ENCODE data around the gene CPLX1.

CPLX1 gene

DNA sequence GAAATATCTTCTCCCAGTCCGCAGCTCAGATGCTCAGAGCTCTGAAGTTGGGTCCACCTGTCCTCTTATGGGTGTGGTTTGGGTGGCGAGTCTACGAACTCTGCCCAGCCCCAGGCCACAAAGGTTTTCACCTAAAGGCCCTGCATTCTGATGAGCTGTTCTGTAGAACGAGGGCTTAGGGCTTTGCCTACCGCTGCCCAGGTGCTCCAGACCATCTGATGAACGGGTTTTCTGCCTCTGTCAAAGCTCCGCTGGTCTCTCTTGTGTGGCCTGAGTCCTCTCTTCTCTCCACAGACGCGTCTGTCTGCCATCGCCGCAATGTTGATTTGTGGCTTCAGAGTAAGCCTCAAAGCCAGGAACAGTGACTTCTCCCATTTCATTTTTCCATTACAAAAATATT is 28.4 kb upstream of the CPLX1 start:
- DNase-seq = no peak

DNA sequence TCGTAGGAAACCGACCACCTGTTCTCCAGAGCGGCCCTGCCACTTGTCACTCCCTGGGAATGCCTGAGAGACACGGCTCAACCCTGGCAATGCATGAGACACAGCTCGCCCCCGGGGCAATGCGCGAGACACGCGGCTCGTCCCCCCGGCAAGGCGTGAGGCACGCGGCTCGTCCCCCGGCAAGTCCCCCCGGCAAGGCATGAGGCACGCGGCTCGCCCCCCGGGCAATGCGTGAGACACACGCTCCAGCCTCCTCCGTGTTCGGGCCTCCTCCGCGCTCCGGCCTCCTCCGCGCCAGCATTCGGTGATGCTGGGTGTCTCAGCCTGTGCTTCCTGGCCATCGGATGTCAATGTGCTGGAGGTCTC is 27.5 kb upstream of the CPLX1 start:
- DNase-seq = no peak

DNA sequence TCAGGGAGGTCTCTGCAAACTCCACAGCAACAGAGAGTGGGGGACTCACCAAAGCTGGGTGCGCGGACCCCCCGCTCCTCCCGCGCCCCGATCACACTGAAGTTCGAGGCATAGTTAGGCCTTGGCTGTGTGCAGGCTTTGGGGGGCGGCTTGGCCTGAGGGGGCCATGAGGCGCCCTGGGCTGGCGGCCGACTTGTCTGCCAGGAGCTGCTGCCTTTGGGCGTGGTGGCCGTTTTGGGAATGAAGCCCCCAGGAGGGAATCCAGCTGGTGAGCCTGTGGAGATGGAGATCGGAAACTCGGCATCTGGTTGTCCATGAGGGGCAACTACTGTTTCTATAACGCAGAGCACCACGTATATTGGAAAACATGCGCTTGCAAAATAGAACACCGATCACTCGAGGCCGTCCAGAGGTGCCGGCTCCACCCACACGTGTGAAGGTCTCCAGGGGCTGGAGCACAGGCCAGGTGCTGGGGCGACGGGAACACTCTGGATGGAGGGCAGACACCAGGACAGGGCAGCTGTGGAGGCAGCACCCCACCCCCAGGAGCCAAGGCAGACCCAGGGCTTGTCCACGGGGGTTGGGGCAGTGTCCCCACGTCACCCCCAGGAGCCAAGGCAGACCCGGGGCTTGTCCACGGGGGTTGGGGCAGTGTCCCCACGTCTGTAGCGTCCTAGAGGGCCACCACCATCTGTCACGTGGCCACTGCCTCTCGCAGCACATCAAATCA is 25.9 kb upstream of the CPLX1 start:
- DNase-seq = no peak

DNA sequence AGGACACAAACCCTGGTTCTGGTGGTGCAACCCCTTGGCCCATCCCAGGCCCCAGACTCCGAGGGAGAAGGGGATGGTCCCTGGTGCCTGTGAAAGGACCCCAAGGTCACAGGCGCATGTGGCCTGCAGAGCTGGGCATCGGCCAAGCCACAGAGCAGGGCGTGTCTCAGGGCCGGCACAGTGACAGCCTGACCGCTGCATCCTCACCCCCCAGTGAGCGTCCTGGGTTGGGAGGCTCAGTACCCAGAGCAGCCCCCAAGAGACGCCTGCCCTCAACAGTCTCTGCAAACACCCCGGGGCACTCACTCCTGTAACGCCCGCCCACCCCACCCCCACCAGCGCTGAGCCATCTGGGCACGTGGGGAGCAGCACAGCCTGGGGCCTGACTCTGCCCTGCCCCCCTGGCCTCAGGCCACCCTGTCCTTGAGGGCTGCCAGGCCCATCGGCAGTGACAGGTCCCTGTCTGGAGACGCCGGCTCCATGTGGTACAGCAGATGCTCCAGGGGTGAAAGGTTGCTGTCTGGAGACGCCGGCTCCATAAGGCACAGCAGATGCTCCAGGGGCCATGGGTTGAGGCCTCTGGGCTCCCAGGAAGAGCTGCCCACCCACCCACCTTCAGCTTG is 24.5 kb upstream of the CPLX1 start:
- DNase-seq = no peak

DNA sequence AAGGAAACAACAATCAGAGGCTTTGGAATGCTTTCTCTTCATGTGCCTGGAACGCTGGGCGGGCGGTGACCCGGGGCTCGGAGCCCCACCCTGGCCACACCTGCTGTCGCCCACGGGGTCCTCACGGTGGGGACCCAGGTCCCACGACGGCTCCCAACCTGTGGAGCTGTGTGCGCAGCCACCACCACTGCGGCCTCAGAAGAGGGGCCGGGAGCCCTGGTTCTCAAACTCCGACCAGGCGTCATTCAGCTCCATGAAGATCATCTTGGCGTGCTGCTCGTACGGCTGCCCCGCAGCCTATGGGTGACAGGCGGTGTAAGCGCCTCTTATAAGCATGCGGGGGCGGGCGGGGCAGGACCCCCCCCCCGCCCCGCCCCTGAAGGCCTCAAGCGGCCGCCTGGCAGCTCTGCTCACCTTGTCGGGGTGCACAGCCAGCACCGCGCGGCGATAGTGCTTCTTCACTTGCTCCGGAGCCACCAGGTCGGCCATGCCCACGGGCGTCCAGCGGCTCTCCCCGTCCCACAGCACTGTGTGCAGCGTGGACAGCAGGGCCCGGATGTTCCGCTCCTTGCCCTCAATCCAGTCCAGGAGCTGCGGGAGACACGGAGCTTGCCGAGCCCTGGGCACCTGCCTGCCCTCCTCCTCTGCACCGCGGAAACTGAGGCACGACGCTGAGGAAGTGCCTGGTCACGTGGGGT is 23.7 kb upstream of the CPLX1 start:
- no peak for DNase-seq

DNA sequence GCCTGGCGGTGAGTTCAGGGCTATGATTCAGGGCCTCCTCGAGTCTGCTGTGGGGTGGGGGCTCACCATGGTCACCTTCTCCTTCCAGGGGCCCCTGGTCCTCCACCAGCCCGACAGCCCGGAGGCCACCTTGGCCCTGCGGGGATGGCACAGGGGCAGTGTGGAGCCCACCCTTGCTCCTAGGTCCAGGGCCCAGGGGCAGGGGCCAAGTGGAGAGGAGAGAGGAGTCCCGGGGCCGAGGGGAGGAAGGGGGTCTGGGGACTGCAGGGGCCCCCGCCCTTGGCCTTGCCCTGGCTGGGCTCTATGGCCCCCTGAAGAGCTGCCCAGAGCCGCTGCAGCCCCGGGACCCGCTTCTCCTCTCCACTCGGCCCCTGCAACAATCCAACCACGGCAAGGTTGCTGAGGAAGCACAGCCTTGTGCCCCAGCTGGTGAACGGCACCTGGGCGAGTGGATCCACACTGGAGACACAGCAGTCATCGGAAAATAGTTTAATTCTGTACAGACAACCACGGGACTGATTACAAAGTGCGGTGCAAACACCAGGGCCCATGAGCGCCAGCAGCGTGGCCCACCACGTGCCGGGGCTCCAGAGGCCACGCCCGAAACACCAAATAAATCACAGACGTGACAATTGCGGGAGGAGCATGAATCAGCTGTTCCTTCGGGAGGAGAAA is 23.0 kb upstream of the CPLX1 start:
- DNase-seq = no peak

DNA sequence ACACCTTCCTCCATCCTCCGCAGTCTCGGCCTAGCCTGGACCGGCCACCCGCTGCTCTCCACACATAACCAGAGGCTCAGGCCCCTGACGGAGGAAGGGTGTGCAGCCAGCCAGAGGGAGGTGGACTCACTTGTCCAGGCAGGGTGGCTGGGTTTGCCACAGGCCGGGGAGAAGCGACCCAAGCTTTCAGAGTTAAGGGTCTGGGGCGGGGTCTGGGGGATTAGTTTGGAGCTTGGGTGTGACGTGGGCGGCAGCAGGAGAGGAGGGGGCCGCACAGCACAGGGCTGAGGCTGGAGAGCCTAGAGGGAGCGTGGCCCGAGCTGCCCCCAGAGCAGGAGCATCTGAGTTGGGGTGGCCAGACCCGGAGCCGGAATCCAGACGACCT is 22.4 kb upstream of the CPLX1 start:
- DNase-seq = no peak

DNA sequence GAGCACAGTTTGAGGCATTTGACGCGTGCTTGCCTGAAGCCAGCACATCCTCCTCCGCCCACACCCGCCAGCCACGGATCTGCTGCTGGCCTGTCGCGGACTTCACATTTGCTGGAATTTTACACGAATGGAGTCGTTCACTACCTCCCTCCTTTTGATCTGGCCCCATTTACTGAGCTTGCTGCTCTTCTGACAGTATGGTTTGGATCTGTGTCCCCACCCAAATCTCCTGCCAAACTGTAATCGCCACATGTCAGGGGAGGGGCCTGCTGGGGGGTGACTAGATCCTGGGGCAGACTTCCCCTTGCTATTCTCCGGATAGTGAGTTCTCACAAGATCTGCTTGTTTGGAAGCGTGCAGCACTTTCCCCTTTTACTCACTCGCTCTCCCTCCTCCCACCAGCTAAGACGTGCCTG is 19.9 kb upstream of the CPLX1 start:
- DNase-seq = no peak

DNA sequence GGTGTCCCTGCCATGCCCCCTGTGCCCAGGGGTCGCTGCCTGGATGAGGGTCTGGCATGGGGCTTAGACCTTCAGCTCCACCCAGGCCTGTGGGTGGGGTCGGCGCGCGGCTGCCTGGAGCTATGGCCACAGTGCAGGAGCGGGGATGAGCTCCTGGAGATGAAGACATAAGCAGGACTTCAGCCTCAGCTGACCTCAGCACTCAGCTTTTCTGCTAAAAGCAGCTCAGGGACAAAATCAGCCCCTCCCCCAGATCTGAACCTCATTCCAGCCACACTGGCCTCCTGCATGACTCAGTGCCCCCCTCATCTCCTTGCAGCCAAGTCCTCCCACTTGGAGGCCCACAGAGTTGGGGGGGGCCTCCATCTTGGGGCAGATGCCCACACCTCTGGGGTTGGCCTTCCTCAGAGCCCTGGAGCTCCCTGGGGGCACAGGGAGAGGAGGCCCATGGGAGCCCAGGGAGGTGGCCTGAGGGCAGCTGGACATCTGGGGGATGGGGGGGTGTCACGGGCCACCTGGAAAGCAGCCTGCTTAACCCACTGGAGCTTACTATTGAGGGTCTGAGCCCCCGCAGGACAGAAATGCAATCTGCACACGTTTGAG is 19.4 kb upstream of the CPLX1 start:
- DNase-seq = no peak

DNA sequence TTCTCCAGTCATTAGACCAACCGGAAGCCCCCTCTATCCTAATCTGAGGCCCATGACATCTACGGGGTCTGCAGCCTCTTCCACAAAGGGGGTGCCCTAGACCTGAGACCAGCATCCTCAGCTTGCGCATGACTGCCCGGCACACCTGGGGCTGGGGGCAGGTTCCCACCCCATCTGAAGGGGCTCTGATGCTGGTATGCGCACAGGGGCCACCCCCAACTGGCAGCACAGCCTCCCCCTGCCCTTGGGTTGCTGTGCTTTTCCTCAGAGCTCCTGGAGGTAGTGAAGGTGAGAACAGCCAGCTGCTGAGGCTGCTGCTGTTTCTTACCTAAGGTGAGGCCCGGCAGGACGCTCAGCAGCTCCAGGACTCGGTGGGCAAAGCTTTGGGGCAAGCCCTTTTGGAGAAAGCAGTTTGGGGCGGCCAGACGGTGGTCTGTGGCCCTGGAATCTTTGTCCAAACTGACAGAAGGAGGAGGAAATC is 18.9 kb upstream of the CPLX1 start:
- no peak for DNase-seq

DNA sequence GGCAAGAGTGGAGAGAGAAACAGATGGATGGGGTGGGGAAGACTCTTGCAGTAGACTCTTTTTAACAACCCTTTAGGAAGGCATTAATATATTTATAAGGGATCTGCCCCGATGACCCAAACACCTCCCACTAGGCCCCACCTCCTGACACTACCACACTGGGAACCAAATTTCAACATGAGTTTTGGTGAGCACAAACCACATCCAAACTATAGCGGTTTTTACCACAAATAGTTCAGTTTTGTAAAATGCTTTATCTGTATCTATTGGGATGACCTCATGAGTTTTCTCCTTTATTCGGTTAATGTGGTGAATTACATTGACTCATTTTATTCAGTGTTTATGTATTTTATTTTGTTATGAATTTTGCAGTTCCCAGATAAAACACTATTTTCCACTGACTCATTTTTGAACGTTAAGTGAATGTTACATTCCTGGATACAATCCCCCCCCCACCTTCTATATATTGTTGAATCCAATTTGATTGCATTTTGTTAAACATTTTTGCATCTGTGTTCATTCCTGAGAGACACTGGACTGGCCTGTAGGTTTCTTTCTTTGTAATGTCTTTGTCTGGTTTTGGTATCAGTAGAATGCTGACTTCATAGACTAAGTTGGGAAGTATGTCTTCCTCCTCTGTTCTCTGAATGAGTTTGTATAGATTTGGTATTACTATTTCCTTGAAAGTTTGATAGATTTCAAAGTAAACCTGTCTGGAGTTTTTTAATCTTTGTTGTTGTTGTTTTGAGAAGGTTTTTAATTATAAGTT is 13.9 kb upstream of the CPLX1 start:
- no peak for DNase-seq

DNA sequence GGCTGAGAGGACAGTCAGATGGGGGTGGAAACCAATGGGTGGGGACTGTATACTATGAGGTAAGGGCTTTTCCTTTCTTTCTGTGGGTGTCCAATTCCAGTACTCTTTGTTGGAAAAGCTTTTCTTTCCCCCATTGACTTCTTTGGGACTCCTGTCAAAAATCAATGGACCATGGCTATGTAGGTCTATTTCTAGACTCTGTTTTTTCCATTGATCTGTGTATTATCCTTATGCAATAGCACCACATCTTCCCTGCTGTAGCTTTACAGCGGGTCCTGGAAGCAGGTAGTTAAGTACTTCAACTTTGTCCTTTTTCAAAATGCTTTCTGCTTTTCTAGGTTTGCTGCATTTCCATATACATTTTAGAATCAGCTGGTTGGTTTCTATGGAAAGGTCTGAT is 11.8 kb upstream of the CPLX1 start:
- DNase-seq = no peak

DNA sequence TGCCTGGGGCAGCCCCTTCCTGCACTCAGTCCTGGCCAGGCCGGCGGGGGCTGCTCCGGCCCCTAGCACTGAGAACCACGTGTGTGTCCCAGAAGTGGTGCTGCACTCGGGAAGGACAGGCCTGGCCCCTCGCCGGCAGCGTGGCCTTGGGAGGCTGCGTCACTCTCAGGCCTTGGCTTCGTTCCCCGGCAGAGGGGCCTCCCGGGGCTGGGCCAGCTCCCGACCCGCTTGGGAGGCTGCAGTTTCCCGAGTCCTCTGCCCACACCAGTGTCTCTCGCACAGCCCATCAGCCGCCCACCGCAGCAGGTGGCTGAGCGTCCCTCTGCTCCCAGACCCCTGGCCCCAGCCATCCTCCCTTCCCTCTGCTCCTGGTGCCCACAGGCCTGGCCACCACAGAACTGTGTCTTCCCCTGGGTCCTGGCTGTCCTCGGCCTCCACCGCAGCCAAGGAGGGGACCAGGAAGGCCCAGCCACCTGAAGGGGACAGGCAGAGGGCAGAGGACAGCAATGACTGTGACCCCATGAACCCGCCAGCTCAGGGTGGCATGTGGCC is 10.9 kb upstream of the CPLX1 start:
- DNase-seq = no peak

DNA sequence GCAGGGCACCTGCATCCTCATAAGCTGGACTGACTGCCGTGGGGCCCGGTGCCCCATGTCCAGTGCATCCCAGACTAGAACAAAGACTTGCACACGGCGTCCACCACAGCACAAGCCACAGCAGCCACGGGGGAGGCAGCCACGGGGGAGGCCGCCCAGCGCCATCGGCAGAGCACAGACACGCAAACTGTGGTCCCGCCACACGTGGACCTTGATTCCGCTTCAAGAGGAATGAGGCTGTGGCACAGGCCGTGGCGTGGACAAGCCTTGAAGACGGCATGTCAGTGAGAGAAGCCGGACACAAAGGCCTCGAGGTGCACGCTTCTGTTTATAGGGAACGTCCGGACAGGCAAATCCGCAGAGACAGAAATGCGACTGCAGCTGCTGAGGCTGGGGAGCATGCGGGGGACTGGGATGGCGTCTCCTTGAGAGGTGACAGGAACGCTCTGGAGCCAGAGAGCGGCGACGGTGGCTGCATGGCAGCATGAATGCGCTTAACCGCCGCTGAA is 10.1 kb upstream of the CPLX1 start:
- DNase-seq = no peak

DNA sequence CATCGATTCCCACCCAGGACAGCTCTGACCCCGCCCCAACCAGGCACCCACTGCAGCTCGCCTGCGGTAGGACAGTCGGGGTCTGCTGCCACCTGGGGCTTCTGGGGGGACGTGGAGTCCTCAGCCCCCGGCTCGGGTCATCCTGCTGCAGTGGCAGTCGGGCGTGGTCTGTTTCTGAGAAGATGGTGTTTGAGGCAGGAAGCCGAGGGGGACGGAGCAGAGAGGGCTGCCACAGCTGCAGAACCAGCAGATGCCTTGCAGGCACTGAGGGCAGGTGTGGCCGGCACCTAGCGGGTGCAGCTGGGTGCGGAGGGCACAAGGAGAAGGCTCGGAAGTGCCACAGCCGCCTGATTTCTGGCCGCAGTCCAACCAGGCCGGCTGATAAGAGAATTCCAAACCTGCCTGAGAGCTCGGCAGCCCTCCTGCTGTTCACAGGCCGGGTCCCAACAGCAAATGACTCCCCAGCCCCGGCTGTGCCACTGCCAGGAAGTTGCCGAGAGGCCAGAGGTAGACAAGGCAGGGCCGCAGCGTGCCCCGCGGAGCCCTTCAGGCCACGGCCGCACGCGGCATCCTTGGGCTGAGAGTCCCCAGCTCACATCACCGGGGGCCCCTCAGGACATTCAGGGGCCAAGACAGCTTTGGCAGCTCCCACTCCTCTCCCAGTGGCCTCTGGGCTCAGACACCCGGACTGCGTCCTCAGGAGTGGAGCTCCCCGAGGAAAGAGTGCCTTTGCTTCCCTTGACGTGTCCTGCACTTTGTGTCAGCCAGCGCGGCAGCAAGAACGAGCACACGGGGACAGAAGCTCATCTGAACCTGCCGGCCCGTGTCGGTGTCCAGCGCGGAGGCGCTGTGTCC is 9.4 kb upstream of the CPLX1 start:
- no peak for DNase-seq

DNA sequence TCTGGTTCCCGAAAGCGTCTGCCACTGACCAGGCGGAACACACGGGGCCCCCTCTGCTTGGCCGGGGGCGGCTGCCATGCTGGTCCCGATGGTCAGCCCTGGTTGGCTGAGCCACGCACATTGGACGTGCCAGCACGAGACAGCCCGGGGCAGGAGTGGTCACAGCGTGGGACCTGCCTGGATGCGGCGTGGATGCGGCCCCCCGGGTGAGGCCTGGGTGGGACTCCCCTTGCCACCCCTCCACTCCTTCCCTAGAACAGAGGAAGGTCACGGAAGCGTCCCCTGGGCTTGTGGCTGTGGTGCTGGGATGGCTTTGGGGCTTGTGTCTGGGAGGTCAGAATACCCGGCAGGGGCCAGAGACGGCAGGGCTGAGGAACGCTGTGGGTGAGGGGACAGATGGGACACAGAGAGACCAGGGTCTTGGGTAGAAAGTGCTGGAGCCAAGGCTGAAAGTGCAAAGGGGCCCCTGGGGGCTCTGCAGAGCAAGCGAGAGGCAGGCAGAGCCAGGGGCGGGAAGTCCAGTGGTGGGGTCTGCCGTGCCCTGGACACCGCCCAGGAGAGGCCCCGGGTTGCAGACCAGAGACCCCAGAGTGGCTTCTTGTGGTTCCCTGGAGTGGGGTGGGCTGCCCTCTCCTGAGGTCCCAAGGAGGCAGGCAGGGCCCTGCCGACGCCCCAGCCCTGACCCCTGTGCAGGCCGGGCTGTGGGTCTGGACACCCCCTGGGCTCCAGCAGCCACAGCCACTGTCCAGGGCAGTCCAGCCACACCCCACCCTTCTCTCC is 8.6 kb upstream of the CPLX1 start:
- no peak for DNase-seq

DNA sequence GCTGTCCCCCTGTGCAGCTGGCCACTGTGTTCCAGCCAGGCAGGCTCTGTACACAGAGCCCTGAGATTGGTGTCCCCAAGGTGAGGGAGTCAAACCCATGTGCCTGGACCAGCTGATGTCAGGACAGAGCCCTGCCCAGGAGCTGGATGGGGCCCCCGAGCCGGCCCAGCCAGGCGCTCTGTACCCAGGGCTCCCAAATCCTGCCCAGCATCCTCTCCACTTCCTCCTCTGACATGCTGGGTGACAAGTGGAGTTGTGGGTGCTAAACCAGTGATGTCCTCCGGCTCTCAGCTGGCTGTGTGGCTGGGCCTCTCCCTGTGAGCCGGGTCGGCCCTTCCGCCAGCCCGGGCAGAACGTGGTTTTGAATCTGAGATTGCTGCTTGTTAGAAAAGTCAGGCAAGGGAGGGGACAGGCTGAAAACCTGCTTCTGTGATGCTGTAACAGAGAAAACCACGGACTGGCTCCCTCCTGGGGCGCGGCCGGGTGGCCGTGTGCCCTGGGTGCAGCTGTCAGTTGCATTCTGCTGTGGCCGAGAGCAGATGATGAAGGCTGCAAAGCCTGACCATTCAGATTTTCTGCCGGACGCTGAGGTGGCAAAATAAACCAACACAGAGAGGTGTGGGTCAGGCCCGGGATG is 7.9 kb upstream of the CPLX1 start:
- DNase-seq = no peak

DNA sequence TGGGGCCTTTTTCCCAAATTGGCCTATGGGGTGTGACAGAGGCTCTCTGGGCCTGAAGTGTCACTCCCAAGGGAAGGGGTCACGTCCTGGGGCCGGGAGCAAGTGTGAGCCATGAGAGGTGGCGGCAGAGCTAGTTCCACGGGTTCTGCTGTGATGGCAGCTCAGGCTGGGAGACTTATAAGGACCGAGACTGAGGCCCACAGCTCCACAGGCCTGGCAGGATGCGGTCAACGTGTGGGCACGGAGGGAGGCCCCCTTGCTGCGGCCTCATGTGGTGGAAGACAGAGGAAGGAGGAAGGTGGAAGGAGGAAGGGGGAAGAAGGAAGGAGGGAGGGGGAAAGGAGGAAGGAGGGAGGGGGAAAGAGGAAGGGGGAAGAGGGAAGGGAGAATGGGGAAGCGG is 7.2 kb upstream of the CPLX1 start:
- DNase-seq = peak; percentile 13

DNA sequence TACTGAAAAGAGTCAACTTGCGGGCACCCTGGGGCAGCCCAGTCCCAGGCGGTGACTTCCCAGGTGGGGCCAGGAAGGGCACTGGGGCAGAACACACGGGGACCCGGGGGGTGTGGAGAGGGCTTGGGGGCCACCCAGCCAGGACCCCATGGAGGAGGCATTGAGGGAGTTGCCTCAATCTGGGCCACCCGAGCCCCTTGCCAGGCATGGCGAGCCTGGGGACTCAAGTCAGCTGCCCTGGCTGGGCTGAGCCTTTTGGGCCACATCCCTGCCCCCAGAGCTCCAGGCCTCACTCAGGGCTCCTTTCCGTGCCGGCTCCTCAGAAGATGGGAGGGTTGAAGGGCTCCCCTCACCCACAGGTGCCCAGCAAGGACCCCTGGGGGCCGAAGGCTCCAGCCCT is 6.6 kb upstream of the CPLX1 start:
- DNase-seq = no peak

DNA sequence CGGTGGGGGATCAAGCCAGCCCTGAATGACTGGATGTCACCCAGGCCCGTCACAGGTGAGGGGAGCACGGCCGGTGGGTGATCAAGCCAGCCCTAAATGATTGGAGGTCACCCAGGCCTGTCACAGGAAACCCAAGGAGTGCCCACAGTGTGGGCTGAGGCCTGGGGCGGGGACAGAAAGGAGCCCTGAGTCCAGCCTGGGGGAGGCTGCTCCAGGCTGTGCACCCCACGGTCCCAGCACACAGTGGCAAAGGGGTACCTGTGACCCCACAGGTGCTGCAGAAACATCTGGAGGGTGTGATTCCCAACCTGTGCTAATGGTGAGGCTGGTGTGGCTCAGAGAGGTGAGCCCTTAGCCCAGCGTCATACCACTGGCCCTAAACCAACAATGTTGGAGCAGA is 6.2 kb upstream of the CPLX1 start:
- no peak for DNase-seq

Data from hematopoietic multipotent progenitor cell treated with erythropoietin and hydrocortisone succinate and interleukin-3 and kit ligand, for 6 days (in vitro differentiated cells).